Psoas muscle (tissue), 8 donors: ENCODE data around the gene MAN2A2. TPM values are rescaled to one million over a fixed set of nuclear protein-coding genes. Genes with fewer than 3 reads are reported as not detected.
"Not testable (repeated sequence)": the region's sequence is repeated elsewhere in the genome, so short reads cannot be mapped to it uniquely, and the experiment has no call there.

Experiments used
- ATAC-seq, 4 donors: fragments of 200-7000 bp; cut with Tn5 transposase; one replicate each; pipeline ENCODE4 v1.9.1; 2020; ENCODE audit warnings: moderate library complexity in 3 of 4, mild to moderate bottlenecking in 2 of 4
- DNase-seq, 2 donors: peaks; one replicate each; pipeline ENCODE4 v3.0.0-alpha.2; 2020
- H3K27ac ChIP-seq: fragments of 200-600 bp; one replicate; pipeline ENCODE4 v1.8.0; 2022
- H3K27me3 ChIP-seq, 3 donors: fragments of 200-600 bp in 1 of 3; one replicate each; pipeline versions ENCODE4 v1.6.1 to v1.8.0; 2013 to 2022; ENCODE audit warnings: low read length in 2 of 3, mild to moderate bottlenecking in 2 of 3, moderate library complexity in 1 of 3; ENCODE audit not compliant: insufficient read depth in 3 of 3
- H3K36me3 ChIP-seq, 2 donors: fragments of 200-600 bp in 1 of 2; one replicate each; pipeline versions ENCODE4 v1.6.1 to v1.8.0; 2013 to 2022; ENCODE audit warnings: low read depth in 1 of 2, mild to moderate bottlenecking in 1 of 2, moderate library complexity in 1 of 2; ENCODE audit not compliant: insufficient read depth in 1 of 2
- H3K4me1 ChIP-seq: fragments of 200-600 bp; one replicate; pipeline ENCODE4 v1.8.0; 2022
- H3K4me3 ChIP-seq: fragments of 200-600 bp; one replicate; pipeline ENCODE4 v1.8.0; 2022; ENCODE audit warnings: mild to moderate bottlenecking
- H3K9me3 ChIP-seq: fragments of 200-600 bp; one replicate; pipeline ENCODE4 v1.8.0; 2022
- WGBS, 3 donors: extraction: QIAGEN DNeasy Blood & Tissue Kit; methylation state at CpG; one replicate each; pipeline versions ENCODE4 v1.1.6 to v1.1.7; 2013; 5-methylcytosine and 5-hydroxymethylcytosine counted together
- intact Hi-C, 2 donors: fragments of 100-400 bp; cut with DNase I; formaldehyde crosslinking; loops; one replicate each; pipeline versions ENCODE4 v1.11.0 to v1.14.2; 2022
- polyA plus RNA-seq, 3 donors: library from polyadenylated mRNA; stranded (reverse); fragments of 200-250 nt; gene quantifications; one replicate each; pipeline ENCODE4 v1.2.3, GENCODE V29; 2013
- total RNA-seq, 4 donors: library from RNA; stranded (reverse); fragmentation: NEBNext Ultra II Directional in 2 of 4; extraction: Animal tissue kit (Norgen Biotek cat#: 25700) in 2 of 4; gene quantifications; one replicate each; pipeline versions ENCODE4 v1.2.1 to v1.2.4, GENCODE V29; 2021 to 2023
- TF ChIP-seq, protein P1 (sequence below): fragments of 200-600 bp; IDR thresholded peaks from one replicate; pipeline ENCODE4 v1.8.0; 2022; ENCODE audit warnings: antibody characterized with exemption
- donor health status: healthy with polysubstance abuse.
- donor health status: DM: no; HTN: no; CAD: no; lungs with moderate emphysema.
- donor health status: Bipolar disorder and iron deficiency.
- donor health status: healthy.
- donor health status: DM: yes; HTN: yes; CAD: no.
- donor health status: DM: no; HTN: no; CAD: no.
- donor health status: DM: no; HTN: no; CAD: no.
- donor health status: DM: yes; HTN: yes; CAD: no.

The MAN2A2 gene
- total and polyA plus RNA-seq, 7 donors = 22.9 to 127 (median 111) TPM

DNA sequence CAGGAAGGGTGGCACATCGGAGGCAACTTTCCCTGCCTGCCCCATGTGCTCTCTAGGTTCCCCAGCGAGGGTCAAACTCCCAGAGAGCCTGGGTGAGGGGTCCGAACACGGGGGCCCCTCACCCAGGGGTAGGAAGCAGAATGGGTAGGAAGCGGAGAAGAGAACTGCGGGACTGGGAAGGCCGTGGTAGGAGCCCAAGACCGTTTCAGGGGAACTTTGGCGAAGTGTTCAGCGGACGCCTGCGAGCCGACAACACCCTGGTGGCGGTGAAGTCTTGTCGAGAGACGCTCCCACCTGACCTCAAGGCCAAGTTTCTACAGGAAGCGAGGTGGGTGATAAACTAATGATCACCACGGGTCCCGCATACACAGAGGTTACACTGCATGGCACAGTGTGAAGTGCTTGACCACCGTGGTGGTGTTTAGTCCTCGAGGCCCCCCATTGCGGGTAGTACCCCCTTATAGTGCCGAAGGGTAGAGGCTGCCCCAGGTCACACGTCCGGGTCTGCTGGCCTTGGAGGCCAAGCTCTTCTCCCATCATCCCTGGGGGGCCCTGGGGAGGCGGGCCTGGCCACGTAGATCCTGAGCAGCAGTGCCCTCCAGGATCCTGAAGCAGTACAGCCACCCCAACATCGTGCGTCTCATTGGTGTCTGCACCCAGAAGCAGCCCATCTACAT is 10.5 kb upstream of the MAN2A2 start:
- DNase-seq (no peak), ATAC-seq (no peak)
- TF ChIP-seq, protein P1, sequence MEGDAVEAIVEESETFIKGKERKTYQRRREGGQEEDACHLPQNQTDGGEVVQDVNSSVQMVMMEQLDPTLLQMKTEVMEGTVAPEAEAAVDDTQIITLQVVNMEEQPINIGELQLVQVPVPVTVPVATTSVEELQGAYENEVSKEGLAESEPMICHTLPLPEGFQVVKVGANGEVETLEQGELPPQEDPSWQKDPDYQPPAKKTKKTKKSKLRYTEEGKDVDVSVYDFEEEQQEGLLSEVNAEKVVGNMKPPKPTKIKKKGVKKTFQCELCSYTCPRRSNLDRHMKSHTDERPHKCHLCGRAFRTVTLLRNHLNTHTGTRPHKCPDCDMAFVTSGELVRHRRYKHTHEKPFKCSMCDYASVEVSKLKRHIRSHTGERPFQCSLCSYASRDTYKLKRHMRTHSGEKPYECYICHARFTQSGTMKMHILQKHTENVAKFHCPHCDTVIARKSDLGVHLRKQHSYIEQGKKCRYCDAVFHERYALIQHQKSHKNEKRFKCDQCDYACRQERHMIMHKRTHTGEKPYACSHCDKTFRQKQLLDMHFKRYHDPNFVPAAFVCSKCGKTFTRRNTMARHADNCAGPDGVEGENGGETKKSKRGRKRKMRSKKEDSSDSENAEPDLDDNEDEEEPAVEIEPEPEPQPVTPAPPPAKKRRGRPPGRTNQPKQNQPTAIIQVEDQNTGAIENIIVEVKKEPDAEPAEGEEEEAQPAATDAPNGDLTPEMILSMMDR = no peak
- Histone ChIP-seq H3K27ac (no peak overlapping the region), H3K36me3 (peaks cover 0 to 51% of the 10 kb centered on the region in 2 donors), H3K27me3 (no peaks in the 10 kb centered on the region), H3K9me3 (no peaks in the 10 kb centered on the region), H3K4me3 (no peak overlapping the region), H3K4me1 (no peaks in the 10 kb centered on the region)
- WGBS, 3 donors = 94 to 96% (median 95%) methylated on average over 29 of the region's 29 CpGs
- intact Hi-C loops = no loop called here

DNA sequence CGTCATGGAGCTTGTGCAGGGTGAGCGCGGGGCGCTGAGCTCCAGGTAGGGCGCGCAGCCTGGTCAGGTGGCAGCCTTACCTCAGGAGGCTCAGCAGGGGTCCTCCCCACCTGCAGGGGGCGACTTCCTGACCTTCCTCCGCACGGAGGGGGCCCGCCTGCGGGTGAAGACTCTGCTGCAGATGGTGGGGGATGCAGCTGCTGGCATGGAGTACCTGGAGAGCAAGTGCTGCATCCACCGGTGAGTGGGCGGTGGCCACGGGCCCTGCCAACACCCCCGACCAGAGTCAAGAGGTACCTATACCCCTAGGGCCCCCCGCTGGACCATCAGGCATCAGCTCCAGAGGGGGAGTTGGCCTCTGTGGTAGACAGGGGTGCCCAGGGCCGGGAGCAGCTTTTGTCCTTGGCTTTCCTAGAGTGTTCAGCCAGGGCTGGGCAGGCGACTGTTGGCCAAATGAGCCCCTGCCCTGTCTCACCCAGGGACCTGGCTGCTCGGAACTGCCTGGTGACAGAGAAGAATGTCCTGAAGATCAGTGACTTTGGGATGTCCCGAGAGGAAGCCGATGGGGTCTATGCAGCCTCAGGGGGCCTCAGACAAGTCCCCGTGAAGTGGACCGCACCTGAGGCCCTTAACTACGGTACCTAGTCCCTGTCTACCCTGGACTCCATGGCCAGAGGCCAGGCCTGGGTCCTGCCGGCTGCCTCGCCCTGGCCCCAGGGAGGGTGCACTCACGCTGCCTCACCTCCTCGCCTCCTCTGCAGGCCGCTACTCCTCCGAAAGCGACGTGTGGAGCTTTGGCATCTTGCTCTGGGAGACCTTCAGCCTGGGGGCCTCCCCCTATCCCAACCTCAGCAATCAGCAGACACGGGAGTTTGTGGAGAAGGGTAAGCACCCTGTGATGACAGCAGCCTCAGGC is 9.7 kb upstream of the MAN2A2 start:
- WGBS, 3 donors = 91 to 92% (median 92%) methylated on average over 32 to 33 of the region's 33 CpGs
- no peak for ATAC-seq

DNA sequence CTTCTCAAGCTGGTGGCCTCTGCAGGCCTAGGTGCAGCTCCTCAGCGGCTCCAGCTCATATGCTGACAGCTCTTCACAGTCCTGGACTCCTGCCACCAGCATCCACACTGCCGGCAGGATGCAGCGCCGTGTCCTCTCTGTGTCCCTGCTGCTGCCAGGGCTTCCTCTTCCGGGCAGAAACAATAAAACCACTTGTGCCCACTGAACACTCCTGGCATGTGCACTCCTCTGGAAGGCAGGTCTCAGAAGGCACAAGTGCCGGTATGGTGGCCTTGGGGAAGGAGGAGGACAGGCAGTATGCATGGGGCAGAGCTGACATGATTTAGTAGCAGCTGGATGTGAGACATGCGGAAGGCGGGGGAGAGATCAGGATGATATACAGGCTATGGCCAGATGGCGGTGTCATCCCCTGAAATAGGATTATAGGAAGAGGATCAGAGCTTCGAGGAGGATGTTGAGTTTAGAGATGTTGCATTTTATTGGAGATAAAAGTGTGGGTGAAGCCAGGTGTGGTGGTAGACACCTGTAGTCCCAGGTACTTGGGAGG is 7.5 kb upstream of the MAN2A2 start:
- Histone ChIP-seq H3K9me3 (no peaks in the 10 kb centered on the region), H3K36me3 (peaks cover 0 to 34% of the 10 kb centered on the region in 2 donors), H3K4me1 (no peaks in the 10 kb centered on the region), H3K27me3 (no peaks in the 10 kb centered on the region), H3K4me3 (no peak overlapping the region), H3K27ac (no peak overlapping the region)
- intact Hi-C loops = no loop called here
- DNase-seq (no peak), ATAC-seq (peak in 1 of 4 donors; percentile 21)
- 44 to 58% (median 53%) methylated on average over 10 of the region's 10 CpGs for WGBS, 3 donors
- TF ChIP-seq, protein P1 = no peak

More for the DNA sequence above, 9.7 kb upstream of the MAN2A2 start:
- no peaks in the 10 kb centered on the region for H3K27me3 ChIP-seq
- peaks cover 0 to 51% of the 10 kb centered on the region in 2 donors for H3K36me3 ChIP-seq
- H3K4me3 ChIP-seq = no peak overlapping the region
- no peak overlapping the region for H3K27ac ChIP-seq
- TF ChIP-seq, protein P1 = no peak
- no peaks in the 10 kb centered on the region for H3K4me1 ChIP-seq
- intact Hi-C loops = no loop called here
- no peaks in the 10 kb centered on the region for H3K9me3 ChIP-seq
- DNase-seq = no peak

DNA sequence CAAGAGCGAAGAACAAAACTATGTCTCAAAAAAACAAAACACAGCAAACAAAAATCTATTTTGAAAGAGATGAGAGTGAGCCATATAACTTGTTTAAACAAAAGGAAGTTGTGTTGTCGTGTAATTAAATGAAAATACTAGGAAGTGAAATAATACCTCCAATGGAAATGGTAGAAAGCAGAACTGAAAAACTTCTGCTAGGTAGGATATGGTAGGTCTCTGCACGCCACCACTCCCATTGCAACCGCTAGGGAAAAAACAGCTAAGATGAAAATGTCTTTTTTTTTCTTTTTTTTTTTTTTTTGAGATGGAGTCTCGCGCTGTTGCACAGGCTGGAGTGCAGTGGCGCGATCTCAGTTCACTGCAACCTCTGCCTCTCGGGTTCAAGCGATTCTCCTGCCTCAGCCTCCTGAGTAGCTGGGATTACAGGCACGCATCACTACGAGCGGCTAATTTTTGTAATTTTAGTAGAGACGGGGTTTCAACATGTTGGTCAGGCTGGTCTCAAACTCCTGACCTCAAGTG is 5.9 kb upstream of the MAN2A2 start:
- H3K27ac ChIP-seq, H3K27me3 ChIP-seq, H3K4me3 ChIP-seq, H3K4me1 ChIP-seq, ATAC-seq, H3K9me3 ChIP-seq, DNase-seq, intact Hi-C loops: not testable (repeated sequence)
- WGBS, 3 donors = 91 to 96% (median 93%) methylated on average over 14 of the region's 14 CpGs
- H3K36me3 ChIP-seq = peaks cover 0 to 27% of the 10 kb centered on the region in 2 donors
